HCT116 (cell line): ENCODE results near the gene HERPUD1.

Experiments used
- CBX3 ChIP-seq: IDR thresholded peaks from 2 replicates; pipeline ENCODE4 v1.6.1; 2012; ENCODE audit warnings: low read depth
- CEBPB ChIP-seq: IDR thresholded peaks from 2 replicates; pipeline ENCODE4 v1.6.1; 2012; ENCODE audit warnings: low read depth
- EZH2 ChIP-seq: fragments of 200-600 bp; sonication (generic); IDR thresholded peaks from 2 replicates; pipeline ENCODE4 v1.6.1; 2017; ENCODE audit warnings: antibody characterized with exemption, mixed run types
- MAX ChIP-seq: IDR thresholded peaks from 2 replicates; pipeline ENCODE4 v1.6.1; 2012
- POLR2A ChIP-seq: IDR thresholded peaks from 2 replicates; pipeline ENCODE4 v1.7.0; 2011; ENCODE audit warnings: borderline replicate concordance; ENCODE audit not compliant: insufficient read depth, insufficient read length; ENCODE audit errors: extremely low read depth
- POLR2AphosphoS5 ChIP-seq: IDR thresholded peaks from 2 replicates; pipeline ENCODE4 v1.6.1; 2011; ENCODE audit warnings: mild to moderate bottlenecking, low read depth, low read length, moderate library complexity
- RAD21 ChIP-seq: IDR thresholded peaks from 2 replicates; pipeline ENCODE4 v1.6.1; 2012; ENCODE audit warnings: low read depth, mild to moderate bottlenecking
- SP1 ChIP-seq: IDR thresholded peaks from 2 replicates; pipeline ENCODE4 v1.6.1; 2012; ENCODE audit warnings: low read depth
- SRF ChIP-seq: IDR thresholded peaks from 2 replicates; pipeline ENCODE4 v1.6.1; 2012; ENCODE audit warnings: low read depth
- TCF7L2 ChIP-seq: IDR thresholded peaks from 2 replicates; pipeline ENCODE4 v1.7.0; 2011; ENCODE audit warnings: borderline replicate concordance, inconsistent platforms; ENCODE audit not compliant: insufficient read depth, insufficient read length; ENCODE audit errors: extremely low read depth
- YY1 ChIP-seq: IDR thresholded peaks from 2 replicates; pipeline ENCODE4 v1.6.1; 2011; ENCODE audit warnings: low read length, low read depth, moderate library complexity, mild to moderate bottlenecking; ENCODE audit not compliant: insufficient replicate concordance; ENCODE audit errors: extremely low read depth
- ZBTB33 ChIP-seq: IDR thresholded peaks from 2 replicates; pipeline ENCODE4 v1.6.1; 2011; ENCODE audit warnings: mild to moderate bottlenecking, low read length, moderate library complexity; ENCODE audit not compliant: insufficient replicate concordance; ENCODE audit errors: extremely low read depth
- TF ChIP-seq, protein P1 (sequence below), 3 experiments: fragments of 200-600 bp in 1 of 3; sonication (generic) in 1 of 3; IDR thresholded peaks in 2 of 3; conservative IDR thresholded peaks in 1 of 3; 2 replicates each; pipeline ENCODE4 v1.5.1; 2012 to 2017; ENCODE audit warnings: low read depth in 2 of 3, low read length in 2 of 3, antibody characterized with exemption in 1 of 3, borderline replicate concordance in 1 of 3, control low read depth in 1 of 3, mild to moderate bottlenecking in 1 of 3, mixed read lengths in 1 of 3, mixed run types in 1 of 3, moderate library complexity in 1 of 3; ENCODE audit not compliant: insufficient read depth in 1 of 3
- TF ChIP-seq, protein P2 (sequence below): IDR thresholded peaks from 2 replicates; pipeline ENCODE4 v1.6.1; 2012; ENCODE audit warnings: low read depth

DNA sequence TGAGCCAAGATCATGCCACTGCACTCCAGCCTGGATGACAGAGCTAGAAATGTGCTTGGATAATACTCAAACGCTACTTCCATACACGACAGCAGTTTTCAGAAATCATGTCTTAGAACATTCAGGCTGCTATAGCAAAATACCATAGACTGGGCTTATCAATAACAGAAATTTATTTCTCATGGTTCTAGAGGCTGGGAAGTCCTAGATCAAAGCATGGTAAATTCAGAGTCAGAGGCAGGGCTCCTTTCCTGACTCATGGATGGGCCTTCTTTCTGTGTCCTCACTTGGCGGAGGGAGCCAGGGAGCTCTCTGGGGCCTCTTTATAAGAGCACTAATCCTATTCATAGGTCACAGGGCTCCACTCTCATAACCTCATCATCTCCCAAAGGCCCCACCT, 24.5 kb upstream of the HERPUD1 start:
- TF ChIP-seq POLR2A (no peak), RAD21 (no peak), POLR2AphosphoS5 (no peak), EZH2 (no peak), TCF7L2 (no peak), YY1 (no peak), CEBPB (no peak), ZBTB33 (no peak), SRF (no peak), CBX3 (no peak), SP1 (no peak), MAX (no peak)
- TF ChIP-seq, protein P1, sequence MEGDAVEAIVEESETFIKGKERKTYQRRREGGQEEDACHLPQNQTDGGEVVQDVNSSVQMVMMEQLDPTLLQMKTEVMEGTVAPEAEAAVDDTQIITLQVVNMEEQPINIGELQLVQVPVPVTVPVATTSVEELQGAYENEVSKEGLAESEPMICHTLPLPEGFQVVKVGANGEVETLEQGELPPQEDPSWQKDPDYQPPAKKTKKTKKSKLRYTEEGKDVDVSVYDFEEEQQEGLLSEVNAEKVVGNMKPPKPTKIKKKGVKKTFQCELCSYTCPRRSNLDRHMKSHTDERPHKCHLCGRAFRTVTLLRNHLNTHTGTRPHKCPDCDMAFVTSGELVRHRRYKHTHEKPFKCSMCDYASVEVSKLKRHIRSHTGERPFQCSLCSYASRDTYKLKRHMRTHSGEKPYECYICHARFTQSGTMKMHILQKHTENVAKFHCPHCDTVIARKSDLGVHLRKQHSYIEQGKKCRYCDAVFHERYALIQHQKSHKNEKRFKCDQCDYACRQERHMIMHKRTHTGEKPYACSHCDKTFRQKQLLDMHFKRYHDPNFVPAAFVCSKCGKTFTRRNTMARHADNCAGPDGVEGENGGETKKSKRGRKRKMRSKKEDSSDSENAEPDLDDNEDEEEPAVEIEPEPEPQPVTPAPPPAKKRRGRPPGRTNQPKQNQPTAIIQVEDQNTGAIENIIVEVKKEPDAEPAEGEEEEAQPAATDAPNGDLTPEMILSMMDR (IDR thresholded peaks at IDR 0.05 in 2 of 3, conservative IDR thresholded peaks at IDR 0.05 in 1 of 3; ENCODE audit: borderline replicate concordance in 1 of 3, insufficient read depth in 1 of 3, low read depth in 2 of 3, low read length in 2 of 3), result no peak
- TF ChIP-seq, protein P2, sequence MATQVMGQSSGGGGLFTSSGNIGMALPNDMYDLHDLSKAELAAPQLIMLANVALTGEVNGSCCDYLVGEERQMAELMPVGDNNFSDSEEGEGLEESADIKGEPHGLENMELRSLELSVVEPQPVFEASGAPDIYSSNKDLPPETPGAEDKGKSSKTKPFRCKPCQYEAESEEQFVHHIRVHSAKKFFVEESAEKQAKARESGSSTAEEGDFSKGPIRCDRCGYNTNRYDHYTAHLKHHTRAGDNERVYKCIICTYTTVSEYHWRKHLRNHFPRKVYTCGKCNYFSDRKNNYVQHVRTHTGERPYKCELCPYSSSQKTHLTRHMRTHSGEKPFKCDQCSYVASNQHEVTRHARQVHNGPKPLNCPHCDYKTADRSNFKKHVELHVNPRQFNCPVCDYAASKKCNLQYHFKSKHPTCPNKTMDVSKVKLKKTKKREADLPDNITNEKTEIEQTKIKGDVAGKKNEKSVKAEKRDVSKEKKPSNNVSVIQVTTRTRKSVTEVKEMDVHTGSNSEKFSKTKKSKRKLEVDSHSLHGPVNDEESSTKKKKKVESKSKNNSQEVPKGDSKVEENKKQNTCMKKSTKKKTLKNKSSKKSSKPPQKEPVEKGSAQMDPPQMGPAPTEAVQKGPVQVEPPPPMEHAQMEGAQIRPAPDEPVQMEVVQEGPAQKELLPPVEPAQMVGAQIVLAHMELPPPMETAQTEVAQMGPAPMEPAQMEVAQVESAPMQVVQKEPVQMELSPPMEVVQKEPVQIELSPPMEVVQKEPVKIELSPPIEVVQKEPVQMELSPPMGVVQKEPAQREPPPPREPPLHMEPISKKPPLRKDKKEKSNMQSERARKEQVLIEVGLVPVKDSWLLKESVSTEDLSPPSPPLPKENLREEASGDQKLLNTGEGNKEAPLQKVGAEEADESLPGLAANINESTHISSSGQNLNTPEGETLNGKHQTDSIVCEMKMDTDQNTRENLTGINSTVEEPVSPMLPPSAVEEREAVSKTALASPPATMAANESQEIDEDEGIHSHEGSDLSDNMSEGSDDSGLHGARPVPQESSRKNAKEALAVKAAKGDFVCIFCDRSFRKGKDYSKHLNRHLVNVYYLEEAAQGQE, result no peak
